ENCODE results near the gene HOXB4. TPM values are rescaled to one million over a fixed set of nuclear protein-coding genes. Genes with fewer than 3 reads are reported as not detected.

Gene HOXB4
- total RNA-seq, 4 donors from 2014 or later = 1.6 to 8.7 (median 3.4) TPM

GRCh38 chr17:48554412-48555257 is 23.5 kb downstream of the HOXB4 start:
- no peak for DNase-seq (ENCODE audit: low spot score)
- no peak for TF ChIP-seq CTCF (IDR thresholded peaks at IDR 0.05)
- ATAC-seq (ENCODE audit: low FRiP score) = no peak

- ATAC-seq (ENCODE audit: low FRiP score) = no peak
- TF ChIP-seq CTCF (IDR thresholded peaks at IDR 0.05) = no peak
- DNase-seq (ENCODE audit: low spot score) = no peak
Observed at GRCh38 chr17:48553826-48554225, 24.3 kb downstream of the HOXB4 start.

GRCh38 chr17:48553190-48553547 is 25.0 kb downstream of the HOXB4 start:
- TF ChIP-seq CTCF (IDR thresholded peaks at IDR 0.05) = no peak
- no peak for ATAC-seq (ENCODE audit: low FRiP score)
- no peak for DNase-seq (ENCODE audit: low spot score)

GRCh38 chr17:48552466-48553189 is 25.5 kb downstream of the HOXB4 start:
- TF ChIP-seq CTCF (IDR thresholded peaks at IDR 0.05) = no peak
- ATAC-seq (ENCODE audit: low FRiP score) = no peak
- DNase-seq (ENCODE audit: low spot score) = no peak

GRCh38 chr17:48551596-48552465 is 26.3 kb downstream of the HOXB4 start:
- ATAC-seq (ENCODE audit: low FRiP score) (no peak), DNase-seq (ENCODE audit: low spot score) (no peak)
- TF ChIP-seq CTCF (IDR thresholded peaks at IDR 0.05) = no peak

- DNase-seq (ENCODE audit: low spot score) = no peak
- TF ChIP-seq CTCF (IDR thresholded peaks at IDR 0.05) = no peak
- no peak for ATAC-seq (ENCODE audit: low FRiP score)
Observed at GRCh38 chr17:48551214-48551555, 27.0 kb downstream of the HOXB4 start.
